ENCODE measurements around the gene FALEC.
"Not testable (repeated sequence)": the region's sequence is repeated elsewhere in the genome, so short reads cannot be mapped to it uniquely, and the experiment has no call there.

Gene FALEC

DNA sequence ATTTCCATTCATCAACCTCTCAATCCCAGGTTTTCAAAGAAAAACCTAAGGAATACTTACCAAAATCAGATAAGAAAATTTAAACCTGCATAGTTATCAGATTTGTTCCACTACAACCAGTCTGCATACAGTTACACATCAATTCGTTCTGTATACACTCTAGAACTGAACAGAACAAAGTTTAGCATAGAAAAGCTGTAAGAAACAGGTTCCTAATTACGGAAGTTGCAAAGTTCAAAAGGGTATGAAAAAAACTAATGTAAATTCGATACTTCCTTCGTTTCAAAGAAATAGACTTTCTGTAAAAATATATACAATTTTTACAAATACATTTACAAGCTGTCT, 60.8 kb downstream of the FALEC start:
- no peak for DNase-seq

DNA sequence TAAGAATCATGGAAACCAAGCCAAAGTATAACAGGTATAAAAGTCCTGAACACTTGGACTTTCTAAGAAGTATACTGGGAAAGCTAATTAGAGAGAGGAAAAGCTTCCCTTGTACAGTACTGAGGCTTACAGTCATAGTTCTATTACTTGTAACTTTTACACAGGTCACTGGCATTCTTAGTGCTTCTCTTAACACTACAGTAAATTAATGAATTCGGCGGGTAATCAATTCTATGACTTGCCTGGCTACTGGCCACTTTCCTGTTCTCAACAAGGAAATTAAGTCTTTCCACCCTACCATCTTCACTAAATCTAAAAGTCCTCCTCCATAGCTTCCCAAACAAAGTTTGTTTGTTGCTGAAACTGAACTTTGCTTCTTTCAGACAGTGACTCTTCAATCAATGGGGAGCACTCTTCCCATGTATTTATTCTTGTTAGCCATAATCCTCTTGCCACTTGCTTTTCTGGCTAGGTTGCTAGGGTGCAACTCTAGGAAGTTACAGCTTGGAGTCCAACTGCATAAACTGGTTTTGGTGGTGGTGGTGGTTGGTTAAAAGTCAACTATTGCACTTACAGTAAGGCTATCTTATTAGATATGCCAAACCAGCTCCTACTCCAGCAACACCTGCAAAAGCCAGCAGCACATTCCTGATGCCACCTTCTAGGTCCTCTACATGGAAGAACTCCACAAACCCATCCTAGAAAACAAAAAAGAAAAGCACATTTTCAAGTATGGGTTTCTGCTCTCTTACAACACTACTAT, 61.4 kb downstream of the FALEC start:
- DNase-seq: no peak

DNA sequence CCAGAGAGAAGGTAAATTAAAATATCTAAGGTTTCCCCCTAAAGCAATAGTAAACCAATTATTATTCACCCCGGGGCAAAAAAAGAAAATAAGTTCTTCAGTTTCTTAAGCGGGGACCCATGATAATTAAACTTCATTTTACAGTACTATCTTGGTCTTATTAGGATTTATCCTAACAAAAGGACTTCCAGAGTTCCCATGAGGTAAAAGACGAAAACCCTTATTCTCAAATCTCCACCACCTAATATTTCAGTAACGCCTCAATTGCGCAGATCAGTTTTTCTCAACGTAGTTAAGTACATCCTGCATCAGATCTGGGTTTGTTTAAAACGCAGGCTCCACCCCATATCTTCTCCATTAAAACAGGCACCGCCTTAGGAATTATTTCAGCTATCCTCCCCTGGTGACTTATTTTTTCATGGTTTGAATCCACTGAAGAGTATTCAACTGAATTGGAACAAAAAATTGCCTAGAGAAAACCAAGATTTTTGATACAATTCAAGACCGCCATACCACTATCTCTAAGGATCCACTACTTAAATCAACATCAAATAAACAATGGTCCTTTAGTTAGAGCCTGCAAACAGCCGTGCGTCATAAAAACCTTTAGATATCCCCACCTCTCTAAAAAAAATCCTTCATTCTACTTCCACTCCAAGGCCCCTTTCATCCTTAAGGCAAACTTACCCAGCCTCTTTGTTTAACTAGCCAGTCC, 62.2 kb downstream of the FALEC start:
- no peak for DNase-seq

DNA sequence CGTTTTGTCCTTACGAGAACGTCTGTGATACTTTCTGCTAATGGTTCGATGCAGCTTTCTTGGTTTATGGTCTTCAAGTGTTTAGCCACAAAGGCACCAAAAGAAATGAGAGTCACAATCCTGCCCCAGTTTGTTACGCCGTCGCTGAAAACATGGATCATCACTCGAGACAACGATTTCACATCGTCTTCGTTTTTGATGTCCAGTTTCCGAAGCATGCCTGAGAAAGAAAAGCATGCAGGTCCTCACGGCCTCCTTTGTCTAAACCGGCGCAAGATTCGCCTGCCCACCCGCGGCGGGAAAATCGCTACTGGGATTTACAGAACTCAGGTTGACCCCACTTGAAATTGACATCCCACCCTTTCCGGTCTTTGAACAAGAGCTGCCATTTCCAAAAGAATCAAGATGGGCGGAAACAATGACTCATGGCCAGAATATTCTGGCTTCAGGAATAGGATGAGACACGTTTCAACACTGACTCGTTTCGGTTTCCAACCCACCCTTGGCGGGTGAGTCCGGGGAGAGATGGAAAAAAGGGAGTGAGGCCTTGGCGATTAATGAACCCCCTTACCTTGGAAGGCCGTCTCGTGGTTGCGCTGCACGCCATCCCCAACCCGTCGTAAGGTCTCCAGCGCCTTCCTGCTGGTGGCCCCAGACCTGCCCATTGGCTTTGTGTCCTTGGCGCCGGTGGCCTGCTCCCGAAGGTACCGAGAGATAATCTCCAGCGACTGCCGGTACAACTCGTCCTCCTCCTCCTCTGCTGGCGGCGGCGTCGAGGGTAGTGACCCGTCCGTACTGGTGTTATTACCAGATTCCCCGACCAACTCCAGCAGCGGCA, 62.9 kb downstream of the FALEC start:
- peak; percentile 33 to 52 for DNase-seq

DNA sequence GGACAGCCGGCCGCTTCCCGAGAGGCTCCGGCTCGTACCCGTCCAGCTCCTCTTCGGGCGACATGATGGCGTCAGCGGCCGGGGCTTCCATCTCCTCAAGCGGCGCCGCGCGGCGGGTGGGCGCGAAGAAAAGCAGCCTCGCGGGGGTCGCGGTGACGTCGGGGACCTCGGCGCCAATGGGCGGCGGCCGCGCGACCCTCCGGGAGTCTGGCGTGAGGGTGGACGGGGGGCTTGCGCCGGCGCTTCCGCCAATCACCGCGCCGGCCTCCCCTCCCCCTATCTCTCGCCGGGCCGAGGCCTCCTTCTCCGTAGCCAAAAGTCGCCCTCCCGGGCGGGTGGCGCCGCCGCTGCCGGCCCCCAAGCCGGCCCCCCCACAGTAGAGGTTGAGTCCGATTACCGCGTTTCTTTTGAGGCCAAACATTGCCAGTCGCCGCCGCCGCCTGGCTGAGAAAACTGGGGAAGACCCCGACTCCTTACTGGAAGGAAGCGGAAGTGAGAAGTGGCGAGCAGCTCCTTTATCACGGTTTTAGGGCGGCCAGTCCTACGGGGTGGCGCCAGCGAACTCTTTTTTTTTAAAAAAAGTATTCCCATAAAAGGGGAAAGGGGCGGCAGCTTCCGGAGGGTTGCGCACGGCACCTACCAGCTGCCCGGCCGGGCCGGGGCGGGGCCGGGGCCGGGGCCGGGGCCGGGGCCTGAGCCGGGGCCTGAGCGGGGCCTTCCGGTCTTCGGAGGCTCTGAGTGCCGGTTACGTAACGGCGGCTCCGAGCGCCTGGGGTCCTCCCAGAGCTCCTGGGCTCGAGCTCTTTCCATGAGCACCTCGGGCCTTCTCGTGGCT, 63.8 kb downstream of the FALEC start, which contains the start of gene MCL1:
MCL1 (minus strand) TSS at position 501 of the 835 bp plus-strand sequence; CDS start at position 421, 80 bp downstream.
- DNase-seq: peak; percentile 75 to 79

DNA sequence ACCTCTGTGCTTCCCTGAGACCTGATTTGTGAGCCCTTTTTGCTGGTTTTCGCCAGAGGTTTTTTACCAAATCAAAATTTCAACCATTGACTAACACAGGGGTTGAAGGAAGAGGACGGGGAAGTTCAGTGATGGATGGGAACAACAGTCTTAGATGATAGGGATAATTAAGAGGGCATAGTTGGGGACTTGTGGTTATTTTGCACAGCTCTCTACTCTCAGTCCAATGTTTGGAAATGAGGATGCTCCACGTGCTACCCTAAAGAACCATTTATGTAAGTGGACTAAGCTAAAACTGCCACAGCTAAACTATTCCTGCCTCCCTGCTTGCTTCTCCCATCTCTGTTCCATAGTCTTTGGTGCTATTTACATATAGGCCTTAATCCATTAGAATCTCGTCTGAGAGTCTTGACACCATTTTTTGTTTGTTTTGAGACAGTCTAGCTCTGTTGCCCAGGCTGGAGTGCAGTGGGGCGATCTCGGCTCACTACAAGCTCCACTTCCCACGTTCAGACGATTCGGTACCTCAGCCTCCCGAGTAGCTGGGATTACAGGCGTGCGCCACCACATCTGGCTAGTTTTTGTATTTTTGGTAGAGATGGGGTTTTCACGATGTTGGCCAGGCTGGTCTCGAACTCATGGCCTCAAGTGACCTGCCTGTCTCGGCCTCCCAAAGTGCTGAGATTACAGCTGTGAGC, 64.5 kb downstream of the FALEC start:
- DNase-seq: no peak

DNA sequence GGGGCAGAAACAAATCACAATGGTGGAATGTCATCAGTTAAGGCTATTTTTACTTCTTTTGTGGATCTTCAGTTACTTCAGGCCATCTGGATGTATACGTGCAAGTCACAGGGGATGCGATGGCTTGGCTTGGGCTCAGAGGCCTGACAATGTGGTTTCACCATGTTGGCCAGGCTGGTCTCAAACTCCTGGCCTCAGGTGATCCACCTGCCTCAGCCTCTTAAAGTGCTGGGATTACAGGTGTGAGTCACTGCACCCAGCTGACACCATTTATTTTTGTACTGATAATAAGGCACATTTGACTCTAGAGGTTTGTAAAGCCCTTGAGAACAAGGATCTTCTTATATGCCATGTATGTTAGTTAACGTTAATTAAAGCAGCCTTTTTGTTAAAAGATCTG, 65.4 kb downstream of the FALEC start:
- DNase-seq: not testable (repeated sequence)

DNA sequence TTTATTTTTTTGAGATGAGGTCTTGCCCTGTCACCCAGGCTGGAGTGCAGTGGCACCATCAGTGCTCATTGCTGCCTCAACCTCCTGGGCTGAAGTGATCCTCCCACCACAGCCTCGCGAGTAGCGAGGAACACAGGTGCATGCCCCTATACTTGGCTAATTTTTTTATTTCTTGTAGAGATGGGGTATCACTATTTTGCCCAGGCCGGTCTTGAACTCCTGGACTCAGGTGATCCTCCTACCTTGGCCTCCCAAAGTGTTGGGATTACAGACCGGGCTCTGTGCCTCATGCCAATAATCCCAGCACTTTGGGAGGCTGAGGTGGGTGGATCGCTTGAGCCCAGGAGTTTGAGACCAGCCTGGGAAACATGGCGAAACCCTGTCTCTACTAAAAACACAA, 65.9 kb downstream of the FALEC start:
- DNase-seq: not testable (repeated sequence)

DNA sequence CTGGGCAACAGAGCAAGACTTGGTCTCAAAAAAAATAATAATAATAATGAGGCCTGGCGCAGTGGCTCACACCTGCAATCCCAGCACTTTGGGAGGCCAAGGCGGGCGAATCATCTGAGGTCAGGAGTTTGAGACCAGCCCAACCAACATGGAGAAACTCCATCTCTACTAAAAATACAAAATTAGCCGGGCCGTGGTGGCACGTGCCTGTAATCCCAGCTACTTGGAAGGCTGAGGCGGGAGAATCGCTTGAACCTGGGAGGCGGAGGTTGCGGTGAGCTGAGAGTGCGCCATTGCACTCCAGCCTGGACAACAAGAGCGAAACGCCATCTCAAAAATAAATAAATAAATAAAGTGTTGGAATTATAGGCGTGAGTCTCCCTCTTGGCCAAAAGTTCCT, 66.4 kb downstream of the FALEC start:
- DNase-seq: not testable (repeated sequence)

DNA sequence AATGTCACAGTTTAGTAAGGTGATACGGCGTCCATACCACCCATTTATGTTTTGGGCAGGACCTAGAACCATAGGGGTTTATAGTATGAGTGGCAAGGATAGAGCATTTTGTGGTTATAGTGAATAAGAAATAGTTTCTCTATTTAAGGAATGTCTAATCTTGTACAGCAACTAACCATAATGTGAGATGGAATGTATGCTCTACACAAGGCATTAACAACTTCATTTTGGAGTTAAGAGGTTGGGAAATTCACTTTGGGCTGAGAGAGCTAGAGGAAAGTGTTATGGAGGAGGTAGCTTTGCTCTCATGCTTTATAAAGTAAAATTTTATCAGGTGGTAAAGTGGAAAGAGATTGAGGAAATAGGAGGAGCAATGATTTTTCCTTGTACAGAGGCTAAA, 66.8 kb downstream of the FALEC start:
- DNase-seq: no peak

Measured in activated CD4-positive, alpha-beta T cell treated with anti-CD3 and anti-CD28 coated beads, Interleukin-2, amount 50 U/mL, for 4 hours (primary cell).